ENCODE data around the gene SLCO1A2. TPM values are rescaled to one million over a fixed set of nuclear protein-coding genes. Genes with fewer than 3 reads are reported as not detected.
"Not testable (repeated sequence)": the region's sequence is repeated elsewhere in the genome, so short reads cannot be mapped to it uniquely, and the experiment has no call there.

Gene SLCO1A2, protein sequence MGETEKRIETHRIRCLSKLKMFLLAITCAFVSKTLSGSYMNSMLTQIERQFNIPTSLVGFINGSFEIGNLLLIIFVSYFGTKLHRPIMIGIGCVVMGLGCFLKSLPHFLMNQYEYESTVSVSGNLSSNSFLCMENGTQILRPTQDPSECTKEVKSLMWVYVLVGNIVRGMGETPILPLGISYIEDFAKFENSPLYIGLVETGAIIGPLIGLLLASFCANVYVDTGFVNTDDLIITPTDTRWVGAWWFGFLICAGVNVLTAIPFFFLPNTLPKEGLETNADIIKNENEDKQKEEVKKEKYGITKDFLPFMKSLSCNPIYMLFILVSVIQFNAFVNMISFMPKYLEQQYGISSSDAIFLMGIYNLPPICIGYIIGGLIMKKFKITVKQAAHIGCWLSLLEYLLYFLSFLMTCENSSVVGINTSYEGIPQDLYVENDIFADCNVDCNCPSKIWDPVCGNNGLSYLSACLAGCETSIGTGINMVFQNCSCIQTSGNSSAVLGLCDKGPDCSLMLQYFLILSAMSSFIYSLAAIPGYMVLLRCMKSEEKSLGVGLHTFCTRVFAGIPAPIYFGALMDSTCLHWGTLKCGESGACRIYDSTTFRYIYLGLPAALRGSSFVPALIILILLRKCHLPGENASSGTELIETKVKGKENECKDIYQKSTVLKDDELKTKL
- not detected in 2 replicates for total RNA-seq

- DNase-seq (ENCODE audit: extremely low read depth, low read depth, low spot score) = no peak
Measured at GRCh38 chr12:21334771-21335325, at the start of gene SLCO1A2. SLCO1A2 (minus strand) TSS chr12:21334917; CDS start chr12:21334647, 270 bp downstream.

- peak; percentile 2 for DNase-seq (ENCODE audit: extremely low read depth, low read depth, low spot score)
Measured at GRCh38 chr12:21384261-21384660, 49.5 kb upstream of the SLCO1A2 start.

- not testable (repeated sequence) for DNase-seq (ENCODE audit: extremely low read depth, low read depth, low spot score)
Measured at GRCh38 chr12:21381320-21381719, 46.6 kb upstream of the SLCO1A2 start.

- DNase-seq (ENCODE audit: extremely low read depth, low read depth, low spot score) = no peak
Measured at GRCh38 chr12:21379218-21379617, 44.5 kb upstream of the SLCO1A2 start.

DNA sequence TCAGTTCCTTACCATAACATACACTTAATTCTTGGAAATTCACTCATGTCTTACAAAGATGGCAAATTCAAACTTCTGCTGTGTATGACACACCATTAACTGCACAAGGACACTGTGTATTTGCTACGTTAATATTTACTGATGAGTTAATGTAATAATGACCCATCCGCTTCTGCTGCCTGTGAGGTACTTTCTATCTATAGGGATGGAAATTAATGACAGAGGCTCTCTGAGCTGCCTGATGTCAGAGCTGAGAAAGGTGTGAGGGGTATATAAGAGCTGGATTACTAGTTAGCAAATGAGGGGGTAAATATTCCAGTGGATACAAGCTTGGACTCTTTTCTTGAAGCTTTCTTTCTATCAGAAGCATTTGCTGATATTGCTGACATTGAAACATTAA lies 37.9 kb upstream of the SLCO1A2 start, which contains the start of gene IAPP:
IAPP (plus strand) TSS at position 301 of the 400 bp plus-strand sequence. CDS start 450 bp downstream, outside the sequence.
- DNase-seq (ENCODE audit: extremely low read depth, low read depth, low spot score) = no peak

DNA sequence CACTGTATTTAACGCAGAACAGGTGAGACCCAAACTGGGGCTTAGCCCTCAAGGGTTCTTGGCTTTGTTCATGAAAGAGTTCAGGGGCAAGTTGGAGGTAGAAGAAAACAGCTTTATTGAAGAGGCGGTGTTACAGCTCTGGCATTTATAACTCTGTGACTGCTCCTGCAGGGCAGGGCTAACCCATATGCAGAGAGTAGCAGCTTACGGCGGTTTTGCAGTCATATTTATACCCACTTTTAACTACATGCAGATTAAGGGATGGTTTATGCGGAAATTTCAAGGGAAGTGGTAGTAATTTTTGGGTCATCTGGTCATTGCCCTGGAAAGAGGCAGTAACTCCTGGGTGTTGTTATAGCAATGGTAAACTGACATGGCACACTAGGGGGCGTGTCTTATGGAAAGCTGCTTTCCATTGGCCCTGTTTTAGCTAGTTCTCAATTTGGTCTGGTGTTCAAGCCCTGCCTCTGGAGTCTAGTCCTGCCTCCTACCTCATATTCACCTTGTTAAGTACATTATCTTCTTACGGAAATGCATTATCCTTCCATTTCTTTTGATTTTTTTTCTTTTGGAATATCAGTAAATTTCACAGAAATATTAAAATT lies 36.2 kb upstream of the SLCO1A2 start:
- DNase-seq (ENCODE audit: extremely low read depth, low read depth, low spot score) = no peak

- DNase-seq (ENCODE audit: extremely low read depth, low read depth, low spot score) = no peak
Measured at GRCh38 chr12:21369141-21369980, 34.6 kb upstream of the SLCO1A2 start.

DNA sequence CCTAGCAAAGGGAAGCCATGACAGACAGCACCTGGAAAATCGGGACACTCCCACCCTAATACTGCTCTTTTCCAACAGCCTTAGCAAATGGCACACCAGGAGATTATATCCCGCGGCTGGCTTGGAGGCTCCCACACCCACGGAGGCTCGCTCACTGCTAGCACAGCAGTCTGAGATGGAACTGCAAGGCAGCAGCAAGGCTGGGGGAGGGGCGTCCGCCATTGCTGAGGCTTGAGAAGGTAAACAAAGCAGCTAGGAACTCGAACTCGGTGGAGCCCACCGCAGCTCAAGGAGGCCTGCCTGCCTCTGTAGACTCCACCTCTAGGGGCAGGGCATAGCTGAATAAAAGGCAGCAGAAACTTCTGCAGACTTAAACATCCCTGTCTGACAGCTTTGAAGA lies 25.9 kb upstream of the SLCO1A2 start:
- not testable (repeated sequence) for DNase-seq (ENCODE audit: extremely low read depth, low read depth, low spot score)

DNA sequence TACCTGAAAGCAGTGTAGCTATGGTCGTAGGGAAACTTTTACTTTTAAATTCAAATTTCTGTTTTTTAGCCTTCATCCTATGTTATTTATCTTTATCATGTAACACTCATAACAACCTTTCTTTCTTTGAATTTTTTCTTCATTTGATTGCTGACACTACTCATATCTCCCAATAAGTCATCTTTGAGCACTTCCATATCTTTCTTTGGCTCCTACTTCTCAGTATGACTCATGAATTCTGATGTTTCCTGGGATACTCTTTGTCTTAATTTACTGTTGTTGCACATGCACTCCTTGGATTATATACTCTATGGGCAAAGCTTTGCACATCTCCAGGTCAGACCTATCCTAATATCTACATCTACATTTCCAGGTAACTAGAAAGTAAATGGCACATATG lies 19.9 kb upstream of the SLCO1A2 start:
- DNase-seq (ENCODE audit: extremely low read depth, low read depth, low spot score) = no peak

DNA sequence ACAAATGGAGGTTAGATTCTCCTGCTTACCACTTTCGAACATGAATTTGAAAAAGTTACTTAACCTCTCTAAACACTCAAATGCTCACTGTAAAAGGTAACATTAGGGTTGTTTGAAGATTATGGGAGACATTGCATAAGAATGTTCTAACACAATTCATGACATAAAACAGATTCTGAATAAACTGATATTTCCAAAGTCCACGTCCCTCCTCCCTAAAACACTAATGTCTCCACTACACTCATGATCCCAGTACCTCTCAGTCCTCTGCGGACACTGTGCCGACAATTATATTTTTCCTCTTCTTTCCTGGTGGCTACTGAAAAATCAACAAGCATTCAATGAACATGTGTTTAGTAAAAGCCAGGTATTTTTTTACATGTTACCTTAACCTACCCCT lies 19.2 kb upstream of the SLCO1A2 start:
- no peak for DNase-seq (ENCODE audit: extremely low read depth, low read depth, low spot score)

GRCh38 chr12:21353487-21353886 lies 18.8 kb upstream of the SLCO1A2 start:
- DNase-seq (ENCODE audit: extremely low read depth, low read depth, low spot score) = no peak

- no peak for DNase-seq (ENCODE audit: extremely low read depth, low read depth, low spot score)
Measured at GRCh38 chr12:21350975-21351374, 16.3 kb upstream of the SLCO1A2 start.

DNA sequence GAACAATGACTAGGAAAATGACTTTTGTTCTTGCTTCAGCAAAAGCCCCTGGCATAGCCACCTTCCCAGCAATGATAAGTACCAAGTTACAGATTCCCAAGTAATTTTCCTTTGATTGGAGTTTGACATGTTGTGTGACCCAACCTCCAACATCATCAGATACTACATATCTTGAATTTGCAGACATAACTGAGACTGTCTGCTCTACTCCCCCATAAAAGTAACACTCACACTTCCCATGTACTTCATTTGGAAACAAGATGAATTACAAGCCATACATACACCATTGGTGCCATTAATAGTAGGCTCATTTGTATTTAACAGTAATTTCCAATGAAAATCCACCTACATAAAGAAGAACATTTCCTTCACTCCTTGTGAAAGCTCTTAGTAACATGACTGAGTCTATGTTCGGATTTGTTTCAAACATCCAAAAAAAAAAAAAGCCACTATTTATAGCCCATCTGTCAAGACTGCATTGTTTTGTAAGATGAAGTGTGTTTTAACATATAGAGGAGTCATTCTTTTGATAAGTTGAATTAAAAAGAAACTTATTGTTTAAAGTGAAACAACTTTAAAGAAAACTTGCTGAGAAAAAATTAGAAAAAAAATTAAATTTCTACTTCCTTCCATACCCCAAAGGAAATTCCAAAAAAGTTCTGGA lies 12.0 kb upstream of the SLCO1A2 start:
- no peak for DNase-seq (ENCODE audit: extremely low read depth, low read depth, low spot score)

DNA sequence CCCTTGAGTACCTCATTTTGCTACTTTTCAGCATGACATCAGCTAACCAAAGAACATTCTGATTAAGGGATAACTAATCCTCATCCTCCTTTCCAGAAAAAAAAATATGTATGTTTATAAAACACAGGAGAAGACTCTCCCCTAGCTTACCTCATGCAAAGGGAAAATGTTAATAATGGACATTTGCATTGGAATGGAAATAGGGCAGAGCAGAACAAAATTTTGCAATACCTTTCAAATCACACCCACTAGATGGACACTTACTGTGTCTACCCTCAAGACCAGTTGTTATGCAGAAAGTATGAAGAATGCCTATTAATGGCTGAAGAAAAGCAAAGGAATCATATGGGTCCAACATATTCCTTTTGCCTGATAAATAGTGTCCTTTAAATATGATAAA lies 8.9 kb upstream of the SLCO1A2 start:
- no peak for DNase-seq (ENCODE audit: extremely low read depth, low read depth, low spot score)

- DNase-seq (ENCODE audit: extremely low read depth, low read depth, low spot score) = no peak
Measured at GRCh38 chr12:21341769-21342168, 7.1 kb upstream of the SLCO1A2 start.

DNA sequence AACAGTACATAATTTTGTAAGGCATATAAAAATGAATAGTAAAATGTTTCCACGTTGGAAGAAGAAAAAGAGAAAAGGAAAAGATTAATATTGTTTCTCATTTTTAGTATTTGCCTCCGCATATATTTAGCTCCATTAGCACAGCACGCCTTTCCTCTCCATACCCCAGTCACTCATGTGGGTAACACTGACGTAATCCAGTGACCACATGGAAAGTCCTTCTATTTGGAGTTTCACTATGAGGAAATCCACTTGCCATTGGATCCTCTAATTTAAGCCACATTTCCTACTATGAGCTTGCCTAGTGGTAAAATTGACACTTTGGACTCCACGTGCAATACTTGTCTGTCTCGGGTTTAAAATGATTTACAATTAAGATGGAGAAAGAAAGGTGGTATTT lies 5.7 kb upstream of the SLCO1A2 start:
- no peak for DNase-seq (ENCODE audit: extremely low read depth, low read depth, low spot score)

DNA sequence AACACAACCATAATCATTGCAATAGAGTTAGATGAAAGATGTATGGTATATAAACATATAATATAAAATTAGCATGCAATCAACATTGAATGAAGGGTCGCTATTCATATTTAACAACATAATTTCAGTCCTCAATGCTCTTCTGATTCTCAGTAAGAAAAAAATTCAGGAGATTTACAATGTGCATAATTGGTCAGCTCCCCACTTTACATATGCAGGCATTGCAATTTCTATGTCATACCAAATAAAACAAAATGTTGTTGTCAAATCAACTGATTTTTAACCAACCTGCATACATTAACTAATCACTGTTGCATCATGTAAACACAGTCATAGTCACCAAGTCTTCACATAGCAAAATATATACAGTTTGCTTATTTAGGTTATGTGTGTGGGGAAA lies 5.2 kb upstream of the SLCO1A2 start:
- no peak for DNase-seq (ENCODE audit: extremely low read depth, low read depth, low spot score)

DNA sequence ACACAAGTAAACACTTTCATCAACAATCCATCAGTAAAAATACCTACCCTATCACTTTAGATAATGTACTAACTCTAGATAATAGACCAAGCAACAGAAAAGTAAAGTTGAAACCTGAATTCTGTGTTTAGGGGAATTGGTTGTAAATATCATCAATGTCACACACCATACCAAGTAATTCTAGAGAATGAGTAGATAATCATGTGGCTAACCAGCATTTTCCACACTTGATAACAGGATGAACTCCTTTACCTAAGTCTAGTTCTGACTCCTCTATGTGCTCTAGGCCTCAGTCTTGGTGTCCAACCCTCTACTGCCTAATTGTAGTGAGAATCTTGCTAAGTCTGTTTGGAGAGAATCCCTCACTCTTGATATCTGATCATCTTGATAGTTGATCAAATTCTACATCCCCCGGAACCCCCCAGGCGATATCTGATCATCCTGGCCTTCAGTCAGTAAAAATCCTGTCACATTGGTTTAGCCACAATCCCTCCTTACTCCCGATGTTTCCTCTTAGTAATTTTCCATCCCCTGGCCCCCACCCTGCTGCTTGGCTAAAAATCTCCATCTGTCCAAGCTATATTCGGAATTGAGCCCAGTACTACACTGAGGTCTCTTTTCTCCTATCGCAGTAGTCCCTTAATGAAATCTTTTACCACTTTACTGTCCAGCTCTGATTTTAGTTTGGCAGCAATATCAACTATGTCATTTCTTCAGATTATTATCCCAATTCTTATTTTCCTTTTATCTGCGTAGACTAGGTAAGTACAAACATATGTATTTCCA lies 3.4 kb upstream of the SLCO1A2 start:
- DNase-seq (ENCODE audit: extremely low read depth, low read depth, low spot score) = no peak

DNA sequence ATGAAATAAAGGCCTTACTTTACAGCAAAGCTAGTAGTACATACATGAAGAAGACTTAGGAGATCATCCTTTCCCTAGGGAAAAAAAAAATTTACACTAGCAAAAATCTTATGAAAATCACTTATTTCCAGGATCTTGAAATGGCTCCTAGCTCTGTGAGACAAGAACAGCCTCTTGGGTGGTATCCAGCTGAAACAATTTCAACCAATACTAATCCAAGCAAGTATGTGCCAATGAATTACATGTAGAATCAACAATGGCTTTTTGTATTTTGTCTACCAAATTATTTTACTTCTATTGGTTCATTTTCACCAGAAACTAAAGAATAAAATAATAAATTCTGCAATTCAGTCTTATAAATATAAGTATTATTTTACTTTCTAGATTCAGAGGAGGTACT lies 2.7 kb upstream of the SLCO1A2 start:
- no peak for DNase-seq (ENCODE audit: extremely low read depth, low read depth, low spot score)

Data from glomerular endothelial cell (primary cell).